Gastroesophageal sphincter (tissue), 3 donors: Measurements from ENCODE around the gene OR5M8.

ENCODE experiments used
- POLR2A ChIP-seq, 2 donors: fragments of 450-650 bp; IDR thresholded peaks; one replicate each; pipeline ENCODE4 v1.6.1; 2017; ENCODE audit warnings: antibody characterized with exemption in 2 of 2, mild to moderate bottlenecking in 2 of 2, moderate library complexity in 1 of 2
- TF ChIP-seq, protein P1 (sequence below), 4 experiments: fragments of 200-600 bp in 2 of 4; fragments of 450-650 bp in 2 of 4; sonication (generic) in 1 of 4; IDR thresholded peaks; one replicate each; pipeline ENCODE4 v1.5.1; 2017 to 2019; ENCODE audit warnings: antibody characterized with exemption in 4 of 4, mild to moderate bottlenecking in 2 of 4, moderate library complexity in 2 of 4

- TF ChIP-seq, protein P1, sequence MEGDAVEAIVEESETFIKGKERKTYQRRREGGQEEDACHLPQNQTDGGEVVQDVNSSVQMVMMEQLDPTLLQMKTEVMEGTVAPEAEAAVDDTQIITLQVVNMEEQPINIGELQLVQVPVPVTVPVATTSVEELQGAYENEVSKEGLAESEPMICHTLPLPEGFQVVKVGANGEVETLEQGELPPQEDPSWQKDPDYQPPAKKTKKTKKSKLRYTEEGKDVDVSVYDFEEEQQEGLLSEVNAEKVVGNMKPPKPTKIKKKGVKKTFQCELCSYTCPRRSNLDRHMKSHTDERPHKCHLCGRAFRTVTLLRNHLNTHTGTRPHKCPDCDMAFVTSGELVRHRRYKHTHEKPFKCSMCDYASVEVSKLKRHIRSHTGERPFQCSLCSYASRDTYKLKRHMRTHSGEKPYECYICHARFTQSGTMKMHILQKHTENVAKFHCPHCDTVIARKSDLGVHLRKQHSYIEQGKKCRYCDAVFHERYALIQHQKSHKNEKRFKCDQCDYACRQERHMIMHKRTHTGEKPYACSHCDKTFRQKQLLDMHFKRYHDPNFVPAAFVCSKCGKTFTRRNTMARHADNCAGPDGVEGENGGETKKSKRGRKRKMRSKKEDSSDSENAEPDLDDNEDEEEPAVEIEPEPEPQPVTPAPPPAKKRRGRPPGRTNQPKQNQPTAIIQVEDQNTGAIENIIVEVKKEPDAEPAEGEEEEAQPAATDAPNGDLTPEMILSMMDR (IDR thresholded peaks at IDR 0.05), result no peak
- no peak for TF ChIP-seq POLR2A (IDR thresholded peaks at IDR 0.05)
Measured at GRCh38 chr11:56473252-56473651, 17.9 kb downstream of the OR5M8 start, which contains the start of gene OR5M3.
